SK-N-SH treated with all-trans-retinoic acid at 6 μM for 48 hours (cell line): Measurements from ENCODE around the gene CLEC7A.

Source experiments
- CREB5 ChIP-seq: fragments of 250-450 bp; sonication (Bioruptor Pico); IDR thresholded peaks from 2 replicates; pipeline ENCODE4 v1.5.1; 2020; ENCODE audit warnings: low read depth, mild to moderate bottlenecking, moderate library complexity
- CSDC2 ChIP-seq: fragments of 250-450 bp; sonication (Bioruptor Pico); IDR thresholded peaks from 2 replicates; pipeline ENCODE4 v1.5.0; 2020; ENCODE audit warnings: mild to moderate bottlenecking, moderate library complexity
- CSRNP3 ChIP-seq: fragments of 250-450 bp; sonication (Bioruptor Pico); IDR thresholded peaks from 2 replicates; pipeline ENCODE4 v1.5.1; 2021; ENCODE audit warnings: mild to moderate bottlenecking, moderate library complexity
- OSR1 ChIP-seq: fragments of 250-450 bp; sonication (Bioruptor Pico); IDR thresholded peaks from 2 replicates; pipeline ENCODE4 v1.8.0; 2022; ENCODE audit warnings: moderate library complexity, mild to moderate bottlenecking, inconsistent platforms
- PATZ1 ChIP-seq: fragments of 250-450 bp; sonication (Bioruptor Pico); IDR thresholded peaks from 2 replicates; pipeline ENCODE4 v1.8.0; 2020; ENCODE audit warnings: mild to moderate bottlenecking, moderate library complexity, borderline replicate concordance
- POU6F1 ChIP-seq: fragments of 250-450 bp; sonication (Bioruptor Pico); IDR thresholded peaks from 2 replicates; pipeline ENCODE4 v1.8.0; 2021; ENCODE audit warnings: low read depth, mild to moderate bottlenecking, moderate library complexity, borderline replicate concordance
- PPARA ChIP-seq: fragments of 250-450 bp; sonication (Bioruptor Pico); IDR thresholded peaks from 2 replicates; pipeline ENCODE4 v1.5.0; 2020; ENCODE audit warnings: mild to moderate bottlenecking, borderline replicate concordance

- no peak for TF ChIP-seq CSRNP3
- TF ChIP-seq POU6F1 (CRISPR knock-in tag): no peak
- no peak for TF ChIP-seq CSDC2 (CRISPR knock-in tag)
- no peak for TF ChIP-seq OSR1 (CRISPR knock-in tag)
- no peak for TF ChIP-seq PATZ1 (CRISPR knock-in tag)
- no peak for TF ChIP-seq CREB5 (CRISPR knock-in tag)
- TF ChIP-seq PPARA (CRISPR knock-in tag): no peak
Measured at GRCh38 chr12:10084733-10085132, 45.3 kb downstream of the CLEC7A start.
